Thyroid gland (tissue), 4 donors: ENCODE results near the gene PODN.

Experiments used
- POLR2A ChIP-seq, 2 donors: fragments of 450-650 bp; IDR thresholded peaks; one replicate each; pipeline ENCODE4 v1.6.1; 2017; ENCODE audit warnings: antibody characterized with exemption in 2 of 2, mild to moderate bottlenecking in 2 of 2, moderate library complexity in 1 of 2
- TF ChIP-seq, protein P1 (sequence below), 6 experiments: fragments of 200-600 bp in 3 of 6; fragments of 450-650 bp in 3 of 6; sonication (generic) in 3 of 6; IDR thresholded peaks; one replicate each; pipeline ENCODE4 v1.5.1; 2016 to 2019; ENCODE audit warnings: antibody characterized with exemption in 6 of 6, mild to moderate bottlenecking in 2 of 6, inconsistent platforms in 1 of 6, moderate library complexity in 1 of 6

DNA sequence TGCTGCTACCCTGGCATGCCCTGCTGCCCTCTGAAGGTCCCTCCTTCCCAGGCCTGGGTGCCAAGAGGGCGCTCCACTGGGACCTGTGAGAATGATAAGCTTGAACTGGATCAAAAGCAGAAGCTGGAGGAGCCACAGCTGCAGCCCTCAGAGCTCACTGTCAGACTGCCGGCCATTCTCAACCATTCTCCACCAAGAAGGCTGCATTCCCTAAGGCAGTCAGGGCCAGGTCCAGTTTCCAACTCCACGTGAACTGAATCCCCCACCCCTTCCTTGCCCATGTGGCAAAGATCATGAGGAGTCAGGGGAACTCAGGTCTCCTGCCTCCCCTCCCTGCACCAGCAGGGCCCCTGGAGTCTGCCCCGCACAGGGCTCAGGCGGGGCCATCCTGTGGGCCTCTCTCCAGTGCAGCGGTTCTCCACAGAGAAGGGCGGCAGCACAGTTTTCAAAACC, 61.0 kb downstream of the PODN start:
- TF ChIP-seq POLR2A (IDR thresholded peaks at IDR 0.05) = no peak
- TF ChIP-seq, protein P1, sequence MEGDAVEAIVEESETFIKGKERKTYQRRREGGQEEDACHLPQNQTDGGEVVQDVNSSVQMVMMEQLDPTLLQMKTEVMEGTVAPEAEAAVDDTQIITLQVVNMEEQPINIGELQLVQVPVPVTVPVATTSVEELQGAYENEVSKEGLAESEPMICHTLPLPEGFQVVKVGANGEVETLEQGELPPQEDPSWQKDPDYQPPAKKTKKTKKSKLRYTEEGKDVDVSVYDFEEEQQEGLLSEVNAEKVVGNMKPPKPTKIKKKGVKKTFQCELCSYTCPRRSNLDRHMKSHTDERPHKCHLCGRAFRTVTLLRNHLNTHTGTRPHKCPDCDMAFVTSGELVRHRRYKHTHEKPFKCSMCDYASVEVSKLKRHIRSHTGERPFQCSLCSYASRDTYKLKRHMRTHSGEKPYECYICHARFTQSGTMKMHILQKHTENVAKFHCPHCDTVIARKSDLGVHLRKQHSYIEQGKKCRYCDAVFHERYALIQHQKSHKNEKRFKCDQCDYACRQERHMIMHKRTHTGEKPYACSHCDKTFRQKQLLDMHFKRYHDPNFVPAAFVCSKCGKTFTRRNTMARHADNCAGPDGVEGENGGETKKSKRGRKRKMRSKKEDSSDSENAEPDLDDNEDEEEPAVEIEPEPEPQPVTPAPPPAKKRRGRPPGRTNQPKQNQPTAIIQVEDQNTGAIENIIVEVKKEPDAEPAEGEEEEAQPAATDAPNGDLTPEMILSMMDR (IDR thresholded peaks at IDR 0.05) = no peak
